ENCODE data around the gene PTH1R.

The PTH1R gene

DNA sequence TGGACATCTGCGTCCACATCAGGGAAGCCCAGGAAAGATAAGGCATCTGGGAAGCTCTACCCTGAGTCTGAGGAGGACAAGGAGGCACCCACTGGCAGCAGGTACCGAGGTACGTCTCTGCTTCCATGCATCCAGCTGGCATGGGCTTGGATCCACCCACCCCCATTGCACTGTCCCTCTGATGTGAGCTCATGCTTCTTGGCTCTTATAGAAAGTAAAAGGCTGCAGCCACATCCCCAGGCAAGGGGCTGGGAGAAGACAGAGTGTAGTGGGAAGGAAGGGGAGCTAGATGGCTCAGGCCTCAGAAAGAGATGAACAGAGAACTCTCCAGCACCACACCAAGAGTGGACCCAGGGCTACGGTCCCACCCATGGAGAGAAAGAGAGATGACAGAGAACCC is 18.2 kb downstream of the PTH1R start:
- DNase-seq (ENCODE audit: low read depth): no peak
- TF ChIP-seq, protein P1, sequence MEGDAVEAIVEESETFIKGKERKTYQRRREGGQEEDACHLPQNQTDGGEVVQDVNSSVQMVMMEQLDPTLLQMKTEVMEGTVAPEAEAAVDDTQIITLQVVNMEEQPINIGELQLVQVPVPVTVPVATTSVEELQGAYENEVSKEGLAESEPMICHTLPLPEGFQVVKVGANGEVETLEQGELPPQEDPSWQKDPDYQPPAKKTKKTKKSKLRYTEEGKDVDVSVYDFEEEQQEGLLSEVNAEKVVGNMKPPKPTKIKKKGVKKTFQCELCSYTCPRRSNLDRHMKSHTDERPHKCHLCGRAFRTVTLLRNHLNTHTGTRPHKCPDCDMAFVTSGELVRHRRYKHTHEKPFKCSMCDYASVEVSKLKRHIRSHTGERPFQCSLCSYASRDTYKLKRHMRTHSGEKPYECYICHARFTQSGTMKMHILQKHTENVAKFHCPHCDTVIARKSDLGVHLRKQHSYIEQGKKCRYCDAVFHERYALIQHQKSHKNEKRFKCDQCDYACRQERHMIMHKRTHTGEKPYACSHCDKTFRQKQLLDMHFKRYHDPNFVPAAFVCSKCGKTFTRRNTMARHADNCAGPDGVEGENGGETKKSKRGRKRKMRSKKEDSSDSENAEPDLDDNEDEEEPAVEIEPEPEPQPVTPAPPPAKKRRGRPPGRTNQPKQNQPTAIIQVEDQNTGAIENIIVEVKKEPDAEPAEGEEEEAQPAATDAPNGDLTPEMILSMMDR (conservative IDR thresholded peaks at IDR 0.05; ENCODE audit: low read depth, low read length): no peak
- H3K4me3 ChIP-seq (ENCODE audit: low read depth, low read length): no peak overlapping the region

DNA sequence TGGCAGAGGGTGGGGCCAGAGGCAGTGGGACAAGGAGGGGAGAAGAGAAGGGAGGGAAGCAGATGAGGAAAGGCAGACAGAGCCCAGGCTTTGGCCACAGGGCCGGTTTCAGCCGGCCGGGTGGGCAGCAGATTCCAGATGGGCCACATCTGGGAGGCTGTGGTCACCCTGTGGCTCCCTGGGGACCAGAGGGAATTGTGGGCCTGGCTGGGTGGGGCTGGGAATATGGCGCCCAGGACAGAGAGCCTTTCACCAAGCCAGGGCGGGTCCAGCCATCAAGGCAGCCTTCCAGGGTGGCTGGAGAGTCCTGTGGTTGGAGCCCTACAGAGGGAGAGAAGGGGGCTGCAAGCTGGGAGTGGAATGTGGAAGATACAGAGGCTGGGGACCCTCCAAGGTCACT is 18.9 kb downstream of the PTH1R start:
- H3K4me3 ChIP-seq (ENCODE audit: low read depth, low read length): no peak overlapping the region
- TF ChIP-seq, protein P1 (conservative IDR thresholded peaks at IDR 0.05; ENCODE audit: low read depth, low read length): no peak
- DNase-seq (ENCODE audit: low read depth): no peak

DNA sequence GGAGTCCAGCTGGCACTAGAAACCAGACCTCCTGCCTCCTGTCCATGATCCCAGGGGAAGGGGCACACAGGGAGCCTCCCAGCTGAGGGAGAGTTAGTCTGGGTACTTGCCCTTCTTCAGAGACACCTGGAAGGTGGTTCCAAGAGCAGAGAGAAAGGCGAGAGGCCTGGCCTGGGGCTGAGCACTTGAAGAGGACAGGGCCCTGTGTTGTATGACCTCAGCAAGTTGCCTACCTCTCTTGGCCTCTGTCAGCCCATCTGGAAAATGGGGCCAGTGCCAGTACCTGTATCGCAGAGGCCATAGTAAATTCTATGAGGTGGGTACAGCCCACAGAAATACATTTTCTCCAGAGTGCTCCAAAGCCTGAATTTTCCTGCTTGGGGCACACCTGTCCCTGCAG is 19.5 kb downstream of the PTH1R start:
- no peak overlapping the region for H3K4me3 ChIP-seq (ENCODE audit: low read depth, low read length)
- TF ChIP-seq, protein P1 (conservative IDR thresholded peaks at IDR 0.05; ENCODE audit: low read depth, low read length): no peak
- no peak for DNase-seq (ENCODE audit: low read depth)

DNA sequence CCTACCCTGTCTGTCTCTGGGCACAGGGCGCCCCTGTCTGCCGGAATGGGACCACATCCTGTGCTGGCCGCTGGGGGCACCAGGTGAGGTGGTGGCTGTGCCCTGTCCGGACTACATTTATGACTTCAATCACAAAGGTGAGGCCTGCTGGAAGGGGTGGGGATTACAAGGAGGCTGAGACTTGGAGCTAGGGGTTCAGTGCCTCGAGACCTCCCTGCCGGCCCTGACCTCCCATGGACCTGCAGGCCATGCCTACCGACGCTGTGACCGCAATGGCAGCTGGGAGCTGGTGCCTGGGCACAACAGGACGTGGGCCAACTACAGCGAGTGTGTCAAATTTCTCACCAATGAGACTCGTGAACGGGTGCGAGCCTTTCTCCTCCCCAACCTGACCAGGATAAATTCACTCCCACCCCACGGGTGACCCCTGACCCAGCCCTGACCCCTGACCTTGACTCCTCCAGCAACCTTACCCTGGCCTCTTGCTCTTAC is 20.4 kb downstream of the PTH1R start:
- DNase-seq (ENCODE audit: low read depth): no peak
- TF ChIP-seq, protein P1 (conservative IDR thresholded peaks at IDR 0.05; ENCODE audit: low read depth, low read length): no peak
- H3K4me3 ChIP-seq (ENCODE audit: low read depth, low read length): no peak overlapping the region

DNA sequence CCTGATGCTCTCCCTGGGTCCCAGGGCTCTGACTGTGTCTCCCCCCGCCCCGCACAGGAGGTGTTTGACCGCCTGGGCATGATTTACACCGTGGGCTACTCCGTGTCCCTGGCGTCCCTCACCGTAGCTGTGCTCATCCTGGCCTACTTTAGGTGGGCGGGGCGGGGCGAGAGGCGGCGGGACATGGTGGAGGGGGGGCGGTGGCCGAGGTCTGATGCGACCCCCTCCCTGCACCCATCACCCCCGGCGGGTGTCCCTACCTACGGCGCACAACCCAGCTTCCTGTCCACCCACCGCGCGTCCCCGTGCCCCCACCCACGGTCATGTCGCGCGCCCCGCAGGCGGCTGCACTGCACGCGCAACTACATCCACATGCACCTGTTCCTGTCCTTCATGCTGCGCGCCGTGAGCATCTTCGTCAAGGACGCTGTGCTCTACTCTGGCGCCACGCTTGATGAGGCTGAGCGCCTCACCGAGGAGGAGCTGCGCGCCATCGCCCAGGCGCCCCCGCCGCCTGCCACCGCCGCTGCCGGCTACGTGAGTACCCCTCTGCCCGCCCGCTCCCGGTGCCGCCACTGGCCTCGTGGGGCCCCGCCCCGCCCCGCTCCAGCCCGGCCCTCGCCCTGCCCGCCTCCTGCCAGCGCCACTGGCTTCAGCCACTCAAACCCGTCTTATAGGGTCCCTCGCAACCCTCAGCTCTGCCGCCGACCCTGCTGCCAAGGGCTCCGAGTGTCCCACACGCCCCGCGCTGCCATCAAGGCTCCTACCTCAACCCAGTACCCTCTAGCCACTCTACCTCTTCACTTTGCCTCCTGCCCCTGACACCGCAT is 21.0 kb downstream of the PTH1R start:
- TF ChIP-seq, protein P1 (conservative IDR thresholded peaks at IDR 0.05; ENCODE audit: low read depth, low read length): no peak
- no peak for DNase-seq (ENCODE audit: low read depth)
- no peak overlapping the region for H3K4me3 ChIP-seq (ENCODE audit: low read depth, low read length)

DNA sequence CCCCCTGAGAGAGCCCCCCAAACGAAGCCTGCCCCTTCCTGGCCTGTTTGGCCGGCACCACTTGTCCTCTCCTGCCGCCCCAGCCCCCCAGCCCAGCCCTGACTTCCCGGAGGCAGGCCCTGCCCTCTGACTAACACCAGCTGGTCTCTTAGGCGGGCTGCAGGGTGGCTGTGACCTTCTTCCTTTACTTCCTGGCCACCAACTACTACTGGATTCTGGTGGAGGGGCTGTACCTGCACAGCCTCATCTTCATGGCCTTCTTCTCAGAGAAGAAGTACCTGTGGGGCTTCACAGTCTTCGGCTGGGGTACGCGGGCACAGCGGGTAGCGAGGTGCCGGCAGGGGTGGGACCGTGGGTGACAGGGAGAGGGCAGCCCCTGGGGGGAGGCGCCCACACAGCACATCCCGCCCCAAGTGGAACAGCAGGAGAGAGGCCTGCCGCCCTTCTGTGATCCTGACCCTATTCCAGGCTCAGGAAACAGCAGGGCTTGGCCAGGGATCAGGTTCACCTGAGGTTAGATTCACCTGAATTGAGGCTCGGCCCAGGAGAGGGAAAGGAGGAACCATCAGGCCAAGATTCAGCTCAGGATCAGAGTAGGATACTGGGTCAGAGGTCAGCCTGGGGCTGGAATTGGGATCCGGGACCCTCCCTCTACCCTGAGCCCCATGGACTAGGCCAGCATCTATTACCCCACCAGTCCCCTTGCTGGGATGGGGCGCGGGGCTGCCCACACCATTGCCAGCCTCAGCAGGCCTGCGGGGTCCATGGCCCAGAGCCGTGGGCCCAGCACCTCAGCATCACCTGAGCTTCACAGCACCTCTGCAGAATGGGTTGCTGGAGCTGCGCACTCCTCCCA is 21.9 kb downstream of the PTH1R start:
- no peak overlapping the region for H3K4me3 ChIP-seq (ENCODE audit: low read depth, low read length)
- no peak for DNase-seq (ENCODE audit: low read depth)

More for the DNA sequence above, 21.9 kb downstream of the PTH1R start:
- TF ChIP-seq, protein P1 (conservative IDR thresholded peaks at IDR 0.05; ENCODE audit: low read depth, low read length): no peak

All from choroid plexus epithelial cell (primary cell).